GM12878 (cell line): ENCODE measurements around the gene TSPAN5. TPM values are rescaled to one million over a fixed set of nuclear protein-coding genes. Genes with fewer than 3 reads are reported as not detected.

ENCODE experiments used
- ATAC-seq: fragments of 200-7000 bp; cut with Tn5 transposase; 3 replicates; pipeline ENCODE4 v1.9.1; 2020; ENCODE audit warnings: mild to moderate bottlenecking, moderate library complexity
- BruUV-seq: library from RNA; stranded (reverse); fragments of 400-500 nt; replicated peaks from 2 replicates; lab custom pipeline; 2021; lab: Mats Ljungman, UMichigan
- CTCF ChIA-PET: fragments of 300-600 bp; sonication (Branson Sonifier 250); formaldehyde crosslinking; extraction: SDS; loops from one replicate; lab custom pipeline; 2021; ENCODE audit warnings: inconsistent platforms; lab: Yijun Ruan, JAX
- POLR2A ChIA-PET: fragments of 350-600 bp; formaldehyde crosslinking; extraction: SDS; loops from one replicate; lab custom pipeline; 2021; ENCODE audit warnings: inconsistent platforms; lab: Charles Lee
- RAD21 ChIA-PET: fragments of 300-600 bp; sonication (Branson Sonifier 250); formaldehyde crosslinking; loops from one replicate; lab custom pipeline; 2023; ENCODE audit warnings: antibody characterized with exemption; ENCODE audit not compliant: unreplicated experiment; lab: Charles Lee
- SMC1A ChIA-PET: fragments of 300-600 bp; sonication (Branson Sonifier 250); formaldehyde crosslinking; loops from one replicate; lab custom pipeline; 2023; ENCODE audit not compliant: unreplicated experiment, uncharacterized antibody; lab: Charles Lee
- DNase-seq: peaks from one replicate; pipeline ENCODE4 v3.0.0-alpha.2; 2011; ENCODE audit warnings: low read depth, low spot score
- FAIRE-seq: peaks from 3 replicates; lab custom pipeline; 2011; peaks lifted over from hg19 to GRCh38; lab: Jason Lieb, UNC
- H2AFZ ChIP-seq: 2 replicates; pipeline ENCODE4 v1.6.0; 2011; ENCODE audit warnings: low read depth, low read length, control low read depth; ENCODE audit not compliant: control insufficient read depth
- H3K27ac ChIP-seq: 2 replicates; pipeline ENCODE4 v1.5.1; 2011; ENCODE audit warnings: control low read depth; ENCODE audit not compliant: control insufficient read depth, insufficient read depth
- H3K27me3 ChIP-seq, 2 experiments: replicated peaks in 1 of 2; 2 replicates each; pipeline versions ENCODE4 v1.6.0 to v1.6.1; 2011; ENCODE audit warnings: low read length in 1 of 2; ENCODE audit not compliant: control insufficient read depth in 2 of 2, insufficient read depth in 2 of 2
- H3K36me3 ChIP-seq, 2 experiments: 2 replicates each; pipeline ENCODE4 v1.5.1; 2011; ENCODE audit warnings: low read length in 1 of 2; ENCODE audit not compliant: control insufficient read depth in 2 of 2, insufficient read depth in 2 of 2
- H3K4me1 ChIP-seq: 2 replicates; pipeline ENCODE4 v1.6.1; 2011; ENCODE audit warnings: mild to moderate bottlenecking, low read length, moderate library complexity, mixed read lengths; ENCODE audit not compliant: control insufficient read depth, insufficient read depth
- H3K4me2 ChIP-seq: 2 replicates; pipeline ENCODE4 v1.6.0; 2011; ENCODE audit warnings: control low read depth; ENCODE audit not compliant: control insufficient read depth, insufficient read depth
- H3K4me3 ChIP-seq: fragments of 200-600 bp; sonication (generic); 2 replicates; pipeline ENCODE4 v1.5.1; 2016
- H3K79me2 ChIP-seq: 2 replicates; pipeline ENCODE4 v1.6.0; 2011; ENCODE audit warnings: low read length; ENCODE audit not compliant: control insufficient read depth, insufficient read depth
- H3K9ac ChIP-seq: 2 replicates; pipeline ENCODE4 v1.8.0; 2011; ENCODE audit warnings: low read length, control low read depth, mixed read lengths; ENCODE audit not compliant: control insufficient read depth, insufficient read depth
- H3K9me3 ChIP-seq: replicated peaks from 3 replicates; pipeline ENCODE4 v1.5.1; 2011; ENCODE audit warnings: mild to moderate bottlenecking, low read length; ENCODE audit not compliant: control insufficient read depth, insufficient read depth
- H4K20me1 ChIP-seq: 2 replicates; pipeline ENCODE4 v1.6.0; 2011; ENCODE audit not compliant: control insufficient read depth, insufficient read depth
- KDM1A ChIP-seq: fragments of 200-600 bp; sonication (generic); IDR thresholded peaks from 2 replicates; pipeline ENCODE4 v1.6.1; 2016; ENCODE audit warnings: borderline replicate concordance
- RCOR1 ChIP-seq: conservative IDR thresholded peaks from 2 replicates; pipeline ENCODE4 v1.6.1; 2012; ENCODE audit warnings: low read depth, low read length, improper control_type of control experiment
- WGBS: methylation state at CpG from one replicate; pipeline ENCODE4 v1.1.6; 2016; ENCODE audit warnings: low lambda C conversion rate; ENCODE audit not compliant: insufficient replicate concordance, insufficient coverage; ENCODE audit errors: missing lambda C conversion rate; 5-methylcytosine and 5-hydroxymethylcytosine counted together
- in situ Hi-C: fragments of 300-500 bp; cut with MboI; formaldehyde crosslinking; loops from 9 replicates; pipeline ENCODE4 v1.14.3; 2018; ENCODE audit warnings: mixed read lengths
- intact Hi-C: fragments of 100-400 bp; cut with micrococcal nuclease; formaldehyde crosslinking; loops from one replicate; pipeline ENCODE4 v1.14.2; 2022; ENCODE audit not compliant: unreplicated experiment
- polyA plus RNA-seq, 11 experiments: library from polyadenylated mRNA; depleted of rRNA in 4 of 11; unstranded in 6 of 11; stranded (reverse) in 5 of 11; fragments of >200 nt; fragmentation: Nextera tagmentation in 4 of 11; fragmentation: Illumina TruSeq in 1 of 11; extraction: Ambion mirVana in 4 of 11; extraction: Trizol in 1 of 11; gene quantifications; 1 replicate in 1 of 11; 2 replicates in 10 of 11; pipeline versions ENCODE4 v1.2.1 to v1.2.3, GENCODE V29; 2011 to 2016; ENCODE audit warnings: inconsistent platforms in 2 of 11, missing spikeins in 2 of 11, low read depth in 1 of 11
- total RNA-seq, 4 experiments: library from RNA; depleted of rRNA in 3 of 4; stranded (reverse); fragments of >200 nt in 3 of 4; fragmentation: Illumina TruSeq in 1 of 4; extraction: Trizol in 1 of 4; gene quantifications; 2 replicates each; pipeline versions ENCODE4 v1.2.1 to v1.2.3, GENCODE V29; 2013 to 2021
- TF ChIP-seq, protein P1 (sequence below): IDR thresholded peaks from 2 replicates; pipeline ENCODE4 v1.6.1; 2012; ENCODE audit warnings: mild to moderate bottlenecking, low read depth, low read length
- TF ChIP-seq, protein P2 (sequence below): fragments of 450-650 bp; IDR thresholded peaks from 2 replicates; pipeline ENCODE4 v1.6.1; 2017; ENCODE audit warnings: antibody characterized with exemption, mild to moderate bottlenecking, moderate library complexity

Gene TSPAN5
- total and polyA plus RNA-seq, 10 of the 15 experiments (the other 5 are each of a cell fraction or from before 2014, with no cell fraction given): 0.09 to 8.2 (median 0.27) TPM

DNA sequence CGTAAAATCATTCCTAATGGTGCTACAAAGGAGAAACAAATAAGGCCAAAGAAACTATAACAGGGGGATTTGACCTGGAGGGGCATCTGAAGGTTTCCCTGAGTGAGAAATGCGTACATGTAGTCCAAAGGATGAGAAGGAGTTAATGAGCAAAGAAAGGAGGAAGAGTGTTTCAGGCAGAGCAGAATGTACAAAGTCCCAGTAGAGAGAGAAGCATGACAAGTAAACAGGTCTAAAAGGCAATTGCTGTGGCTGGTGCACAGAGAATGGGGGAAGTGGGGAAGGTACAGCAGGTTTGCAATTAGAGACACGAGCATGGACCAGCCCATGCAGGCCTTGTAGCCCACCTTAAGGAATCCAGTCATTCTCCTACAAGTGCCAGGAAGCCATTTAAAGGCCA lies 145.5 kb downstream of the TSPAN5 start:
- BruUV-seq: no TSS peak
- 47% methylated on average over 3 of the region's 3 CpGs for WGBS
- intact Hi-C loops (no loop called here), in situ Hi-C loops (no loop called here)
- no peak overlapping the region for H2AFZ ChIP-seq
- no peak for FAIRE-seq
- H3K27me3 ChIP-seq: no peaks in the 10 kb centered on the region
- SMC1A ChIA-PET: interaction anchor here (0.6 kb wide), 1 partner anchor 425 kb away, joined by 3 read pairs; no protein-coding TSS in a partner anchor
- H3K9me3 ChIP-seq: no peaks in the 10 kb centered on the region; the same call in 1 of the 3 replicates
- H3K27ac ChIP-seq: no peak overlapping the region
- H3K4me1 ChIP-seq: no peaks in the 10 kb centered on the region
- no peak overlapping the region for H3K9ac ChIP-seq
- no peak for TF ChIP-seq KDM1A
- no peak for TF ChIP-seq RCOR1
- TF ChIP-seq, protein P1, sequence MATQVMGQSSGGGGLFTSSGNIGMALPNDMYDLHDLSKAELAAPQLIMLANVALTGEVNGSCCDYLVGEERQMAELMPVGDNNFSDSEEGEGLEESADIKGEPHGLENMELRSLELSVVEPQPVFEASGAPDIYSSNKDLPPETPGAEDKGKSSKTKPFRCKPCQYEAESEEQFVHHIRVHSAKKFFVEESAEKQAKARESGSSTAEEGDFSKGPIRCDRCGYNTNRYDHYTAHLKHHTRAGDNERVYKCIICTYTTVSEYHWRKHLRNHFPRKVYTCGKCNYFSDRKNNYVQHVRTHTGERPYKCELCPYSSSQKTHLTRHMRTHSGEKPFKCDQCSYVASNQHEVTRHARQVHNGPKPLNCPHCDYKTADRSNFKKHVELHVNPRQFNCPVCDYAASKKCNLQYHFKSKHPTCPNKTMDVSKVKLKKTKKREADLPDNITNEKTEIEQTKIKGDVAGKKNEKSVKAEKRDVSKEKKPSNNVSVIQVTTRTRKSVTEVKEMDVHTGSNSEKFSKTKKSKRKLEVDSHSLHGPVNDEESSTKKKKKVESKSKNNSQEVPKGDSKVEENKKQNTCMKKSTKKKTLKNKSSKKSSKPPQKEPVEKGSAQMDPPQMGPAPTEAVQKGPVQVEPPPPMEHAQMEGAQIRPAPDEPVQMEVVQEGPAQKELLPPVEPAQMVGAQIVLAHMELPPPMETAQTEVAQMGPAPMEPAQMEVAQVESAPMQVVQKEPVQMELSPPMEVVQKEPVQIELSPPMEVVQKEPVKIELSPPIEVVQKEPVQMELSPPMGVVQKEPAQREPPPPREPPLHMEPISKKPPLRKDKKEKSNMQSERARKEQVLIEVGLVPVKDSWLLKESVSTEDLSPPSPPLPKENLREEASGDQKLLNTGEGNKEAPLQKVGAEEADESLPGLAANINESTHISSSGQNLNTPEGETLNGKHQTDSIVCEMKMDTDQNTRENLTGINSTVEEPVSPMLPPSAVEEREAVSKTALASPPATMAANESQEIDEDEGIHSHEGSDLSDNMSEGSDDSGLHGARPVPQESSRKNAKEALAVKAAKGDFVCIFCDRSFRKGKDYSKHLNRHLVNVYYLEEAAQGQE: no peak
- TF ChIP-seq, protein P2, sequence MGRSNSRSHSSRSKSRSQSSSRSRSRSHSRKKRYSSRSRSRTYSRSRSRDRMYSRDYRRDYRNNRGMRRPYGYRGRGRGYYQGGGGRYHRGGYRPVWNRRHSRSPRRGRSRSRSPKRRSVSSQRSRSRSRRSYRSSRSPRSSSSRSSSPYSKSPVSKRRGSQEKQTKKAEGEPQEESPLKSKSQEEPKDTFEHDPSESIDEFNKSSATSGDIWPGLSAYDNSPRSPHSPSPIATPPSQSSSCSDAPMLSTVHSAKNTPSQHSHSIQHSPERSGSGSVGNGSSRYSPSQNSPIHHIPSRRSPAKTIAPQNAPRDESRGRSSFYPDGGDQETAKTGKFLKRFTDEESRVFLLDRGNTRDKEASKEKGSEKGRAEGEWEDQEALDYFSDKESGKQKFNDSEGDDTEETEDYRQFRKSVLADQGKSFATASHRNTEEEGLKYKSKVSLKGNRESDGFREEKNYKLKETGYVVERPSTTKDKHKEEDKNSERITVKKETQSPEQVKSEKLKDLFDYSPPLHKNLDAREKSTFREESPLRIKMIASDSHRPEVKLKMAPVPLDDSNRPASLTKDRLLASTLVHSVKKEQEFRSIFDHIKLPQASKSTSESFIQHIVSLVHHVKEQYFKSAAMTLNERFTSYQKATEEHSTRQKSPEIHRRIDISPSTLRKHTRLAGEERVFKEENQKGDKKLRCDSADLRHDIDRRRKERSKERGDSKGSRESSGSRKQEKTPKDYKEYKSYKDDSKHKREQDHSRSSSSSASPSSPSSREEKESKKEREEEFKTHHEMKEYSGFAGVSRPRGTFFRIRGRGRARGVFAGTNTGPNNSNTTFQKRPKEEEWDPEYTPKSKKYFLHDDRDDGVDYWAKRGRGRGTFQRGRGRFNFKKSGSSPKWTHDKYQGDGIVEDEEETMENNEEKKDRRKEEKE: no peak
- DNase-seq: no peak
- RAD21 ChIA-PET: no interaction called here
- no peaks in the 10 kb centered on the region for H3K79me2 ChIP-seq
- H3K4me2 ChIP-seq: no peak overlapping the region
- no peaks in the 10 kb centered on the region for H4K20me1 ChIP-seq
- no peak overlapping the region for H3K4me3 ChIP-seq
- POLR2A ChIA-PET: interaction anchor here (0.6 kb wide), 1 partner anchor 21 kb away, joined by 6 read pairs; no protein-coding TSS in a partner anchor
- ATAC-seq: no peak
- CTCF ChIA-PET: no interaction called here
- H3K36me3 ChIP-seq: no peaks in the 10 kb centered on the region
